ENCODE data around the gene CYP2D6.

The CYP2D6 gene

GRCh38 chr22:42167066-42167465, 36.5 kb upstream of the CYP2D6 start:
- no peak overlapping the region for H3K4me3 ChIP-seq
- H3K4me1 ChIP-seq, result no peaks in the 10 kb centered on the region
- no peaks in the 10 kb centered on the region for H3K27me3 ChIP-seq (ENCODE audit: low read depth)
- in situ Hi-C loops (cut with MboI; ENCODE audit: low sequenced_read_pairs), result loop anchor here (5.0 kb wide), 1 partner anchor 275 kb away; no protein-coding TSS in a partner anchor
- peaks cover 9% of the 10 kb centered on the region; the same call in 1 of the 2 replicates for H3K36me3 ChIP-seq (replicated peaks)
- H3K9me3 ChIP-seq, result no peaks in the 10 kb centered on the region
- DNase-seq (ENCODE audit: low spot score in 2 of 2), result no peak

DNA sequence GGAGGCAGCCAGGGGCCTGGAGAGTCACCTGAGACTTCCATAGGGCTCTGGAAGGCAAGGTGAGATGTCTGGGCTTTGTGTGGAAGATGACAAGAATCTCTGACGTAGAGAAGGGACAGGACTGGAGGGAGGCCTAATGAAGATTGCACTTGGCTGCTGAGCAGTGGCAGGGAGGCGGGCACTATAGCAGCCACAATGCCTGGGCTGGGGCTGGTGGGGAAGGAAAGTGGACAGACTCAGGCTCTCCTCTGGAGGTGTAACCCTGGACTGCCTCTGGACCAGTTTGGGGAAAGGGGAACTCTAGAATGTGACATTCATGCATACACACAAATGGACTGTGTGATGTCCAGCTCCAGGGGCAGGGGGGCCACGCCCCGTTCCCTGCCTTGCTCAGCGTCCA, 34.3 kb upstream of the CYP2D6 start:
- Histone ChIP-seq H3K27me3 (ENCODE audit: low read depth) (no peaks in the 10 kb centered on the region), H3K4me3 (no peak overlapping the region), H3K4me1 (no peaks in the 10 kb centered on the region), H3K36me3 (replicated peaks) (peaks cover 9% of the 10 kb centered on the region), H3K9me3 (no peaks in the 10 kb centered on the region)
- in situ Hi-C loops (cut with MboI; ENCODE audit: low sequenced_read_pairs), result loop anchor here (5.0 kb wide), 1 partner anchor 277 kb away; no protein-coding TSS in a partner anchor
- no peak for DNase-seq (ENCODE audit: low spot score in 2 of 2)

DNA sequence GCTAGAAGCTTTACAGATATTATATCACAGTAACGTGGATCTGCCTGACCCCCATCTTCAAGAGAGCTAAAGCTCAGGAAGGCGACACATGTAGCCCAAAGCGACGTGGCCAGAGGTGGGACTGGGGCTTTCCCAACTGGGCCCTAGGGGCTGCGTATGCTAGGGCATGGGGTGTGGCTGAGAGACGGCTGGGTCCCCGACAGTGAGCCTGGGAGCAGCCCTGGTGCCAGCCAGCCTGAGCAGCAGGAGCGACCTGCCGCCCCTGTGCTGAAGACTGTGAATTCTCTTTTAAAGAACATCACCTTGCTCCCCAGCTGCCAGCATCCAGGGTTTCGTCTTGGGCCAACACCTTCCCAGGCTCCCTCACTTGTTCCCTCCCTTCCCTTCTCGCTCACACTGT, 32.9 kb upstream of the CYP2D6 start:
- Histone ChIP-seq H3K4me1 (no peaks in the 10 kb centered on the region), H3K27me3 (ENCODE audit: low read depth) (no peaks in the 10 kb centered on the region), H3K4me3 (no peak overlapping the region), H3K9me3 (no peaks in the 10 kb centered on the region), H3K36me3 (replicated peaks) (no peaks in the 10 kb centered on the region; the same call in none of the 2 replicates)
- in situ Hi-C loops (cut with MboI; ENCODE audit: low sequenced_read_pairs), result no loop called here
- no peak for DNase-seq (ENCODE audit: low spot score in 2 of 2)

GRCh38 chr22:42162728-42163489, 32.3 kb upstream of the CYP2D6 start:
- in situ Hi-C loops (cut with MboI; ENCODE audit: low sequenced_read_pairs), result no loop called here
- Histone ChIP-seq H3K9me3 (no peaks in the 10 kb centered on the region), H3K27me3 (ENCODE audit: low read depth) (no peaks in the 10 kb centered on the region), H3K4me1 (no peaks in the 10 kb centered on the region), H3K4me3 (no peak overlapping the region), H3K36me3 (replicated peaks) (no peaks in the 10 kb centered on the region; the same call in none of the 2 replicates)
- no peak for DNase-seq (ENCODE audit: low spot score in 2 of 2)

GRCh38 chr22:42160830-42161696, 30.5 kb upstream of the CYP2D6 start:
- Histone ChIP-seq H3K4me3 (no peak overlapping the region), H3K36me3 (replicated peaks) (no peaks in the 10 kb centered on the region; the same call in none of the 2 replicates), H3K9me3 (no peaks in the 10 kb centered on the region), H3K4me1 (no peaks in the 10 kb centered on the region), H3K27me3 (ENCODE audit: low read depth) (no peaks in the 10 kb centered on the region)
- DNase-seq (ENCODE audit: low spot score in 2 of 2), result no peak
- in situ Hi-C loops (cut with MboI; ENCODE audit: low sequenced_read_pairs), result no loop called here

DNA sequence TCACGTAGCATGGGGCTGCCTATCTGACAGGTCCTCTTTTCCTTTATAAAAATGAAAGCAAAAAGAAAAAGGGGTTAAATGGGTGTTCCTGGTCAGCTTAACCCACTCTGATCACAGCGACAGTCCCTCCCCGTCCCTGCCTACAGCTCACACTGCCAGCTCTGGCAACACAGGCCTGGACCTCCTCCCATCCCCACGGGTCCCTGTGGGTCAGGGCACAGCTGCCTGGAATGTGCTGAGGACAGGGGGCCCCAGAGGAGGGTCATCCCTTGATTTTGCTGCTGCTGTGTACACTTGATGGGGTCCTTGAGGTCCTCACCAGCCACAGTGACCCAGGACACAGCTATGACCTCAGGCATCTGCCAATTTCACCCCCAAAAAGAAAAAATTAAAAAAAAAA, 29.6 kb upstream of the CYP2D6 start:
- H3K4me3 ChIP-seq, result no peak overlapping the region
- H3K27me3 ChIP-seq (ENCODE audit: low read depth), result no peaks in the 10 kb centered on the region
- no peaks in the 10 kb centered on the region for H3K9me3 ChIP-seq
- H3K4me1 ChIP-seq, result no peaks in the 10 kb centered on the region
- no peak for DNase-seq (ENCODE audit: low spot score in 2 of 2)
- H3K36me3 ChIP-seq (replicated peaks), result no peaks in the 10 kb centered on the region; the same call in none of the 2 replicates
- in situ Hi-C loops (cut with MboI; ENCODE audit: low sequenced_read_pairs), result no loop called here

GRCh38 chr22:42158456-42159132, 28.0 kb upstream of the CYP2D6 start:
- Histone ChIP-seq H3K4me3 (no peak overlapping the region), H3K27me3 (ENCODE audit: low read depth) (no peaks in the 10 kb centered on the region), H3K4me1 (no peaks in the 10 kb centered on the region), H3K9me3 (no peaks in the 10 kb centered on the region), H3K36me3 (replicated peaks) (no peaks in the 10 kb centered on the region; the same call in none of the 2 replicates)
- in situ Hi-C loops (cut with MboI; ENCODE audit: low sequenced_read_pairs), result no loop called here
- no peak for DNase-seq (ENCODE audit: low spot score in 2 of 2)

DNA sequence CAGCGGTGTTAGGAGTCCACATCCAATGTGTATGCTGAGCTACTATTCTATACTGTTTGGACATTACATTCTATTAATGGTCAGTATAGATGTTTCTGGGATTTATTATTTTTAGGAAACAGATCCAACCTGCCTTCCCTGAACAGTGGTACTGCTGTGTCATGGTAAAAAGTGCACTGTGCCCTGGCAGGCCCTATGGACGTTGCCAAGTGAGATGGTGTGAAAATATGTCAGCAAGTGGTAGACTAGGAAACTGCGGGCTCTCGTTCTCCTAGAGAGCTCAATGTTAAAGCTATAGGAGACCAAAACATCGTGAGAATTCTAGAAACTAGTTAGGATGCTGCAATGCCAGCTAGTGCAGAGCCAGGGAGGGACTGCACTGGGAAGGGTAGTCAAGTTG, 26.0 kb upstream of the CYP2D6 start:
- no peak for DNase-seq (ENCODE audit: low spot score in 2 of 2)
- H3K4me1 ChIP-seq, result no peaks in the 10 kb centered on the region
- H3K27me3 ChIP-seq (ENCODE audit: low read depth), result no peaks in the 10 kb centered on the region
- no peaks in the 10 kb centered on the region; the same call in 1 of the 2 replicates for H3K36me3 ChIP-seq (replicated peaks)
- H3K9me3 ChIP-seq, result no peaks in the 10 kb centered on the region
- no peak overlapping the region for H3K4me3 ChIP-seq
- in situ Hi-C loops (cut with MboI; ENCODE audit: low sequenced_read_pairs), result no loop called here

DNA sequence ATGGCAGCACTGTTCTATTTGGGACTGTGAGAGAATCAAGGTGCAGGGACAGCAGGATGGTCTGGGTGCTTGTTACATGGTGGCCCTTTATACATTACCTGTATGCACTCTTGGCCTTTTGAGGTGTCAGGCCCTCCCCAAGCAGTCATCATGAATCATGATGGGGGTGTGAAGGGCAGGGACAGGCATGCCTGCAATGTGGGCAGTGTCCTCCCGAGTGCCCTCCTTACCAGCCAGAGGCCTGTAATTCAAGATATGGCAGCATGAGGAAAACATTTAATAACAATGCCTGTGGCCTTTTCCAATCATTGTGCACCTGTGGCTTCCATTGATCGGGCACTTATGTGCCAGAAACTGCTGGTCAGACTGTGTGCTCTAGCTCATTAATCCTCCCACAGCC, 25.5 kb upstream of the CYP2D6 start:
- in situ Hi-C loops (cut with MboI; ENCODE audit: low sequenced_read_pairs), result no loop called here
- no peak for DNase-seq (ENCODE audit: low spot score in 2 of 2)
- Histone ChIP-seq H3K4me3 (no peak overlapping the region), H3K36me3 (replicated peaks) (no peaks in the 10 kb centered on the region; the same call in 1 of the 2 replicates), H3K4me1 (no peaks in the 10 kb centered on the region), H3K9me3 (no peaks in the 10 kb centered on the region), H3K27me3 (ENCODE audit: low read depth) (no peaks in the 10 kb centered on the region)

DNA sequence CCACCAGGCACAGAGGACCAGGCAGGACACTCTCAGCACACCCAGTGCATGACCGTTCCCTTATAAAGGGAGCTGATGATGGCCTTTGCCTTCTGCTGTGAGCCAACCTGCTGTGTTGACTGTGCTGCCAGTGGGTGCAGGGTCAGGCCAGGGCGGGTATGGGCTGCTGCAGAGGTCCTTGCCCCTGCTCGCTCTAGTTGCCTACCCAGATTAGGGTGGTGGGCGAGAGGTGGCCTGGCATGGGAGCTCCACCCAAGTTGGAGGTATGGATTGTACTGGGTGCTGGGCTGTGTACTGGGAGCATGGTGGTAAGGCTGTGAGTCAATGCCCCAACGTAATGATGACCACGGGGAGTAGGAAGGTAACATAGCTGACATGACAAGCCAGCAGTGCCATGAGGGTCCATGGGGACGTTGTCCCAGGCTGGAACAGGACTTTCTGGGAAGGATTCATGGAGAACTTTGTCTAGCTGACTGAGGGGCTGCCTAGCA, 24.5 kb upstream of the CYP2D6 start:
- Histone ChIP-seq H3K4me3 (no peak overlapping the region), H3K36me3 (replicated peaks) (no peaks in the 10 kb centered on the region; the same call in 1 of the 2 replicates), H3K27me3 (ENCODE audit: low read depth) (no peaks in the 10 kb centered on the region), H3K4me1 (no peaks in the 10 kb centered on the region), H3K9me3 (no peaks in the 10 kb centered on the region)
- no peak for DNase-seq (ENCODE audit: low spot score in 2 of 2)
- in situ Hi-C loops (cut with MboI; ENCODE audit: low sequenced_read_pairs), result no loop called here

- Histone ChIP-seq H3K4me3 (no peak overlapping the region), H3K4me1 (no peaks in the 10 kb centered on the region), H3K27me3 (ENCODE audit: low read depth) (no peaks in the 10 kb centered on the region), H3K36me3 (replicated peaks) (no peaks in the 10 kb centered on the region; the same call in 1 of the 2 replicates), H3K9me3 (no peaks in the 10 kb centered on the region)
- in situ Hi-C loops (cut with MboI; ENCODE audit: low sequenced_read_pairs), result no loop called here
- no peak for DNase-seq (ENCODE audit: low spot score in 2 of 2)
These were observed 23.9 kb upstream of the CYP2D6 start for GRCh38 chr22:42154293-42155052.

- Histone ChIP-seq H3K4me3 (no peak overlapping the region), H3K27me3 (ENCODE audit: low read depth) (no peaks in the 10 kb centered on the region), H3K9me3 (no peaks in the 10 kb centered on the region), H3K4me1 (no peaks in the 10 kb centered on the region), H3K36me3 (replicated peaks) (no peaks in the 10 kb centered on the region)
- in situ Hi-C loops (cut with MboI; ENCODE audit: low sequenced_read_pairs), result no loop called here
- DNase-seq (ENCODE audit: low spot score in 2 of 2), result no peak
These were observed 22.2 kb upstream of the CYP2D6 start for GRCh38 chr22:42152661-42153270.

Measured in HAP-1 (cell line).